NCI-H1092 (cell line): ENCODE measurements around the gene CNKSR1.
A peak's percentile ranks its signal among the peaks of the same experiment; 100 is the strongest.

Experiments
- DNase-seq: peaks from one replicate; lab custom pipeline; 2025; lab: John Stamatoyannopoulos, UW

The CNKSR1 gene

DNA sequence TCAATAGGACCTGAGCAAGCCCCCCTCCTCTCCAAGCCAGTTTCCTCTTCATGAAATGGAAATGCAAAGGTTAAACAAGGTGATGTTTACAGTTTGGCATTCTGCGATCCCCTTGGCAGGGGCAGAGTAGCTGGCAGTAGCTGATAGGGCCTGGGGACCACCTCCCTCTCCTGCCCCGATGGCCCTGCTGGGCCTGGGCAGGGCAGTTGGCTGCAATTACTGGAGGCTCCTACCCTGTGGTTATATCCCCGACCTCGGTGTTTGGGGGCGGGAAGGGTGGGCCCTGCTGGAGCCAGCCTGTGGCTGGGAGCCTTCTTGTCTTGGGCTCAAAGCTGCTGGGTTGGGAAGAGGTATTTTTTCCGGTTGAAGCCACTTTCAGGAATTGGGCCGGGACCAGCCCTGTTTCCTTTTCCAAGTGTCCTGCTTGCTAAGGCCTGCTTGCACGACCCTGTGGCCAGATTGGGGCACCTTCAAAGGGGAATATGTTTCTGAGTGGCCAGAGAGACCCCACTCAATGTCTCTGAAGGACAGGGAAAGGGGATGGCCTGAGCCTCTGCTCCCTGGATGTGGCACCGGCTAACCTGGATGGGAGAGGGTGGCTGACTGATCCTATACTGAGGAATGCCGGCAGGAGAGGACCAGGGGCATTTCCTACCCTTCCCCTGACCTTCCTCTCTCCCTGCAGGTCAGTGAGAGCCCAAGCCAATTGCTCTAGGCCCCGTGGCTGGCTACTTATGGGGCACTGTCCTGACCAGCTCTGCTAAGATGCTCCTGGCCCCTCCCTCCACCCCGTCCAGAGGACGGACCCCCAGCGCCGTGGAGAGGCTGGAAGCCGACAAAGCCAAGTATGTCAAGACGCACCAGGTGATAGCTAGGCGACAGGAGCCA, 16.5 kb upstream of the CNKSR1 start:
- no peak for DNase-seq

DNA sequence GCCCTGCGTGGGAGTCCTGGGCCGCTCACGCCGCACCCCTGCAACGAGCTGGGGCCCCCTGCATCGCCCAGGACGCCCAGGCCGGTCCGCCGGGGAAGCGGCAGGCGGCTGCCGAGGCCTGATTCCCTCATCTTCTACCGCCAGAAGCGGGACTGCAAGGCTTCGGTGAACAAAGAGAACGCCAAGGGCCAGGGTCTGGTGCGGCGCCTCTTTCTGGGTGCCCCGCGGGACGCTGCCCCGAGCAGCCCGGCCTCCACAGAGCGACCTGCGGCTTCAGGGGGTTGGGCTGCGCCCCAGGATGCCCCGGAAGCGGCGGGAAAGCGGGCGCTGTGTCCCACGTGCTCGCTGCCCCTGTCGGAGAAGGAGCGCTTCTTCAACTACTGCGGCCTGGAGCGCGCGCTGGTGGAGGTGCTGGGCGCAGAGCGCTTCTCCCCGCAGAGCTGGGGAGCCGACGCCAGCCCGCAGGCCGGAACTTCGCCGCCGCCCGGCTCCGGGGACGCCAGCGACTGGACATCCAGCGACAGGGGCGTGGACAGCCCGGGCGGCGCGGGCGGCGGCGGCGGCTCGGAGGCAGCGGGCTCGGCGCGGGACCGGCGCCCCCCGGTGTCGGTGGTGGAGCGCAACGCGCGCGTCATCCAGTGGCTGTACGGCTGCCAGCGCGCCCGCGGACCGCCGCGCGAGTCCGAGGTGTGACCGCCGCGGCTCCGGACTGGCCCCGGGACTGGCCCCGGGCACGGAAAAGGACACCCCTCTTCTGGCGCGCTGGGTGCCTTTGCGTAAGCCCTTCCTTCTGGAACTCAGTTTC, 15.7 kb upstream of the CNKSR1 start:
- DNase-seq, result peak; percentile 30

DNA sequence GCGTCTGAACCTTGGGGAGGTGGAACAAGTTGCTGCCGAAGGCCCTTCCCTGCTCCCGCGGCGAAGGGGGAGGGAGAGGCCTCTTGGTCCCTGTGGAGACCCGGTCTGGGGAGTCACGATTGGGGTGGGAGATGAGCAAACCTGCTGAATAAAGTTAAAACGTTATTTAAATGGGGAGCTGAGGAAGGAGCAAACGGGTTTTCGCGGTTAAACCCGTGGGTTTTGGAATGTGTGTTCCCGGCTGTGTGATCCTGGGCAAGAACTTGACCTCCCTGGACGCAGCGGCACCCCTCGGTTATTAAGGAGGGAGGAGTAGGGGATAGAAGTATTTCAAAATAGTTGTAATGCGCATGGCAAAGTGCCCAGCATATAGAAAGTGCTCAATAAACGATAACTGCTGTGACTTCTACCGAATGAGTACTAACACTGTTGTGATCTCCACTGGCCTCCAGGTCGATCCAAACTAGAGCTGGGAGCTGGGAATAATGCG, 15.0 kb upstream of the CNKSR1 start:
- peak; percentile 20 for DNase-seq

DNA sequence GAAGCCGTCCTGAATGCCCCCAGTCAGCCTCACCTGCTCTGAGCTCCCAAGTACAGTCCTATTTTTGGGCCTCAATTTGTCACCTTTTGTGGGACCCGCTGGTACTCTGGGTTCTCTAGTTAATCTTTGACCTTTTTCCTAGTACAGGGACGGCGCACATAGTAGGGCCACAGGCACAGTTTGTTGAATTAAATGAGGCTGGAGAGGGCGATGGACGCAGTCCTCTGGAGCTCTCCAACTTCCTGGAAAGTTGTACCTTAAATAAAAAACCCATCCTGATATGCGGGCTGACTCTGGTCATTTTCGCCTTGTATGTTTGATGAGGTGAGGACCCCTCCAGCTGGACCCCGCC, 13.6 kb upstream of the CNKSR1 start:
- no peak for DNase-seq

DNA sequence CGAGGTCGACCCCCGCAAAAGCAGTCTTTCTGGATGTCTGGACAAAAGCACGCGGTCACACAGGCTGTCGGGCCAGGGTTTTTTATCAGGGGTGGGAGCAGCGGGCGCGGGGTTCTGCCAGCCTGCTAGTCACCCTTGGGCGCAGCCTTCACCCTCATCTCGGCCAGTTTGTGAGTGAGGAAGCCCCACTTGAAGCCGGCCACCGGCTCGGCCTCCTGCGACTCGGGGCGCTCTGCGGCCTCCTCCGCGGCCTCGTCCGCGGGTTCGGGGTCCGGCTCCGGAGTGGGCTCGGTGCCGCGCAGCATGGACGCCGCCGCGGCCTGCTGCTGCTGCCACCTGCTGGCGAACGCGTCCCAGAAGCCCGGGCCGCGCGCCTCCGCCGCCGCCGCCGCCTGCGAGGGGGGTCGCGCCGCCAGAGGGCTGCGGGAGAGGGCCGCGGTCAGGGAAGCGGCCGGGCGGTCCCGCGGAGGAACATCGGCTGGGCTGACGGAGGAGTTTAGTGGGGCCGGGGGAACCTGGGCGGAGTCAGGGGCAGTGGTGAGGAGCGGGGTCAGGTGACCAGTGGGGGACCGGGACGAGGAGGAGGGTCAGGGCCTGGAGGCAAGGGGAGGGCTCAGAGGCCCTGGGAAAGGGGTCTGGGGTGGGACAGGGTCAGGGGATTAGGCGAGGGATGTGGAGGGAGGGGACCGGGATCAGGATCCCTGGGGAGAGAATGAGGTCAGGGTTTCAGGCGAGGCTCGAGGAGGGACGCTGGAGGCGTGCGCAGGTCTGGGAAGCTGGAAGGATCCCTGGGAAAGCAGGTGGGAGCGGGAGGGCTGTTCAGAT, 13.0 kb upstream of the CNKSR1 start:
- no peak for DNase-seq

DNA sequence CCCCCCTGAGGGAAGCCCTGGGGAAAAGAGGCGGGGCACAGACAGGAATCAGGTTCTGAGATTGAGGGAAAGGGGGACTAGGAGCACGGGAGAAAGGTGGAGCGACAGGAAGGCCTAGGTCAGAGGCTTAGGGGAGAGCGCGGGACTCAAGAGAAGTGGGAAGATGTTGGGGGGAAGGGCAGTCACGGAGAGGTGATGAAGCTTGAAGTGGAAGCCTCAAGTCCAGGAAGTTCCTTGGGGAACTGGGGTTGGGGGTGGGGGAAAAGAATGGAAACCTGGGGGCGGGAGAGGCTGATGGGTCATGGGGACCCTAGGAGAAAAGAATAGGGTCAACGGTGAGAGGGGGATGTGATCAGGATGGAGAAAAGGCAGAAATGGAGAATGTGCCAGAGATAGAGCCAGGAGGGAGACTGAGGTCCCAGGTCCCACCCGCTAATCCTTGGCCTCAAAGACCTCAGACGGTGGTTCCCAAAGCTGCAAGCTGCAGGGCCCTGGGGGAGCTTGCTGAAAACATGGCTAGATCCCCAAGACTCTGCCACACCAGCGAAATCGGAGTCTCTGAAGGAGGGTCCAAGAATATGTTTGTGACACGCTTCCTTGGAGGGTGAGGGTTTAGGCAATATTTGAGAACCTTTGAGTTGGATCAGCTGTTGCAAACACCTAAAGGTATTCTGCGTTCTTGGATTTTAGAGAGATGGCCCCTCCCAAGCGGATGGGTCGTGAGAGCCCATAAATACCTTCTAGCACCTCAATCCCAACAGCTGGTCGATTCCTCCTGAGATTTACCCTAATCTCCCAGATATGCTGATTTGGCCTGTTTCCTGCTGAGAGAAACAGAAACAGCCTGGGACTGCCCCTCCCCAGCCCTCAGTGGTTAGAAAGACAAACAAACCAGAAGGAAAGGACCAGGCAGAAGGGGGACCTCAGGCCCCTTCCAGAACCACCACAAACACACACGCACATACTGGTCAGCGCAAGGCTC, 12.1 kb upstream of the CNKSR1 start:
- DNase-seq, result no peak

DNA sequence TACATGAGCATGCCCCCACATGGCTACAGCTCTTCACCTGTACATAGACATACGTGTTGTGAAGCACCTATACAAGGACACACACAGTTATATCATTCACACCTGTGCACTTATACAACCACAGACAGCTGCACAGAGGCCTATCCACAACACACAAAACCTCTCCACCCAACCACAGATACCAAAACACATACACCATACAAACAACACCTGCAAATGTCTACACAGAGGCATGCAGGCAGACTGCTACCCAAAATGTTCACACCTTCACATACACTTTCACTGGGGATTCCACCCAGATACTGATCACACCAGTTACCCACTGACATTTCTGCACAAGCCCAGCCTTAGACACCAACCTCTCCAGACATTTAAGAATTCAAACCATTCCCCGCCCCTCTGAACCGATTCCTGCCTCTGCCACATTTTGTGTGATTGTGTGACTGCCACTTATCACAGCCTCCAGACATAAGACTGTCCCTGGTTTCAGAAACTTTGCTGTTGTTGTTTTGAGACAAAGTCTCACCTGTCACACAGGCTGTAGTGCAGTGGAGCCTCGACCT, 10.5 kb upstream of the CNKSR1 start:
- DNase-seq, result no peak

DNA sequence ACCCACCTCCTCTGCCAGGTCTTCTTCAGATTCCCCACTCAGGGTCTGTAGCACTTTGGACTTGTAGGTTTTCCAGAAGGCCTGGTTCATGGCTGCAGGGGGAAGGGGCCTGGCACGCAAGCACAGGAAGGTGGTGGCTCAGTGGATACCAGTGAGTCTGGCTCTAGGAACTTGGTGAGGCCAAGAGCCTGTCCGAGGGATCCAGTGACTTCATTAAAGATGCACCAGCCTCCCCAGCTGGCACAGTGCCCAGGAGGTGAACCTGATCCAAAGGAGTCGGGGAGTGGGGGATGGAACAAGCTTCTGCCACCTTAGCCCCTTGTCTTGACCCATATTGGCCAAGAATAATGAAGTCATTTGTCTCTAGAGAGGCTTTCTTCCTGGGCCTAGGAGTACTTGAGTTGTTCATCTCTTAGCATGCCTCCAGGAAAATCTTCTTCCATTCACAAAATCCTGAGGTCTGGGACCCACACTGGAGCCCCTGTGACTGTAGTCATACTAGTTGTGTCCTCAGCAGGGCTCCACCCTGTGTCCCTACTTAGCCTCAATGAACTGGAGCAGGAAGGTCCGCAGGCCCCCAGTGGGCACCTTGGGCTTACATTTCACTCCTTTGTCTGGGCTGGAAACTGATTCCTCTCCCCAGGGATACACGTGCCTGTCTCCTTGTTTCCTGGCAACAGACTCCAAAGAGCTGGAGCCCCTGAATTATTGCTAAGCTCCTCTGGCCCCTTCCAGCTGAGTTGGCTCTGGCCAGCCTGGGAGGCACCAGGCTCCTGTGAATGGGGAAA, 8.7 kb upstream of the CNKSR1 start, which contains the start of gene C1orf232:
Gene C1orf232 (minus strand): TSS at position 554 of the 788 bp plus-strand sequence. CDS start 464 bp downstream, at position 90.
- DNase-seq, result peak; percentile 82

DNA sequence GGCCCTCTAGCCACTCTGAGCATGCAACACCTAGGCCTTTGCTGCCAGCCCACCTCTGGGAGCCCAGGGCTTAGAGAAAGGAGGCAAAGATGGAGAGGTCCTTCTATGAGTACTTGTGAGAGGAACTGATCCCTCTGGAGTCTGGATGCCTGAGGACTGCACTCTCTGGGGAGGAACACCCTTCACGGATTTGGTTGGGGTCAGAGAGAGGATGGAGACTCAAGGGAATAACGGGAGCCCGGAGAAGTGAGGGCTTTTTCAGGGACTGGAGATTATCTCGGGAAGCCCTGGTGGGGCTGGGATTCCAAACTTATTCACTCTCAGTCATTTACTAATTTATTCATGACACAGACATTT, 8.1 kb upstream of the CNKSR1 start:
- DNase-seq, result no peak

DNA sequence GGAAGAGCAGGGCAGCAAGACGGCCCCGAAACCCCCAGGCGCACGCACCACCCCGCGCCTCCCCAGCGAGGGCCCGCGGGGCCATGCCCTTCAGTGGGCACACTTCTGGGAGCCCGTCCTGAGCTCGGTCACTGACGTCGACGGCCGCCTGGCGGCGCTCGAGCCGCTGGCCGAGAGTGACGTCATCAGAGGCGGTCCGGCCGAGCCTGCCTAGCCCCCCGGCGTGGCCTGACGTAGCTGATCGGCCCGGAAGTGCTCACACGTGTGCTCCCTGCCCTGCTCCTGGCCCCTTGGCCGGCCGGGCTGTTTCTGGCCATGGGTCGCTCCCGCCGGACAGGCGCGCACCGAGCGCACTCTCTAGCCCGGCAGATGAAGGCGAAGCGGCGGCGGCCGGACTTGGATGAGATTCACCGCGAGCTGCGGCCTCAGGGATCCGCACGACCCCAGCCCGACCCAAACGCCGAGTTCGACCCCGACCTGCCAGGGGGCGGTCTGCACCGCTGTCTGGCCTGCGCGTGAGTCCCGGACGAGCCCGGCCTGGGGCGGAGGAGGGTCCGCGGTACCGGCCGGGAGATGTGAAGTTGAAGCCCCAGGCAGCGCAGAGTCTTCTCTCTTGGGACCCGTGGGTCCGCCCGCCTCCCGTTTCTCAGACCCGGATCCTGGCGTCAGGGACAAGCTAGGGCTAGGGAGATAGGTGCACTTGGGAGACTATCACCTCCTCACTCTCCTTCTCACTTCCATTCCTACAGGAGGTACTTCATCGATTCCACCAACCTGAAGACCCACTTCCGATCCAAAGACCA, 7.4 kb upstream of the CNKSR1 start, which contains the start of gene ZNF593:
Gene ZNF593 (plus strand): TSS at position 240 of the 803 bp plus-strand sequence. CDS start 76 bp downstream, at position 316.
- DNase-seq, result peak; percentile 83

DNA sequence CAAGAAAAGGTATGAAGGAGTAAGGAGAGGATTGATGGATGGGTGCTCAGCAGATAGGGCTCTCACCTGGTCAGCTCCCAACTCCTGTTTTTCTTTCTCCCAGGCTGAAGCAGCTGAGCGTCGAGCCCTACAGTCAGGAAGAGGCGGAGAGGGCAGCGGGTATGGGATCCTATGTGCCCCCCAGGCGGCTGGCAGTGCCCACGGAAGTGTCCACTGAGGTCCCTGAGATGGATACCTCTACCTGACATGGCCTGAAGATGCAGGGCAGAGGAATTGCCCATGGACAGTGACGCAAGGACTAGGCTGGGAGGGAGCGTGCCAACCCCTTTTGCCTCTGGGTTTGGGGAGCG, 6.8 kb upstream of the CNKSR1 start:
- no peak for DNase-seq

DNA sequence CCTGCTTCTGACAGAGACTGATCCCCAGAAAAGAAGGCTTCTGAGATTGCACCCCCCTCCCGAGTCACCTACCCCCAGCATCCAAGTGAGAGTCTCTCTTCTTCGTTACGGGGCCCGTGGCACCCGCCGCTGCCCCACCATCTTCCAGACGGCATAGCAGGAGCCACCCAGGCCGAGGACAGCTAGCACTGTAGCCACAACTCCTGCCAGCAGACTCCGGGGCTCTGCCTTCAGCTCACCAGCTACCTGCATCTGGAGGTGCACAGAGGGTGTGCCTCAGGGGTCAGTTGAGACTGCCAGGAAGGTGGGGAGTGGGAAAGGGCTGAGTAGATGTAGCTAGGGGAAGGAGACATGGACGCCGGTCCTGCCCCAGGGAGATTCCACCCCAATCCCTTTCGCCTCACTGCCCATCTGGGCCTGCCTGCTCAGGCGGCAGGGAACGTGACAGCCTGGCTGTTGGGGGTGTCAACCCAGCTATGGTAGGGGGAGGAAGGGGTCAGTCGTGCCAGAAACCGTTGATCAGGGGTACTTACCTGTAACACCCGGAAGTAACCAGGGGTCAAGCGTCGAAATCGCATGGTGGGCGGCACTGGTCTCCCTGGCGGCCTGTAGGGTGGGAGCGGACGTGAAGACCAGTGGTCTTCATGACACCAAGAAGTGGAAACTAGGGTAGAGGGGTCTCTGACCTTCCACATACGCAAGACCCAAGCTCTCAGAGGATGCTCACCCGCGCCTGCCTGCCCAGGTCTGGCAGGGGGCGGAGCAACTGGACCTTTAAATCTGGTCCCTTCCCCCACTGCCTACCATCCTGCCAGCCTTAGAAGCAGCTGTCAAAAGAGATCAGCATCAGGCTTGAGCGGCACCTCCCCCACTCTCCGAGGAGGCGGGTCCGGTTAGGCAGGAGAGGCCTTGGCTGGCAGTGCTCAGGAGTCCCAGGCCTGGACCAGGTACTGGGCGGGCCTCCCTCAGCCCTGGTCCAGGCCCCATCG, 5.9 kb upstream of the CNKSR1 start, which contains the start of gene ZNF593OS:
Gene ZNF593OS (minus strand): TSS at position 749 of the 989 bp plus-strand sequence. CDS start 171 bp downstream, at position 578.
- DNase-seq, result no peak

DNA sequence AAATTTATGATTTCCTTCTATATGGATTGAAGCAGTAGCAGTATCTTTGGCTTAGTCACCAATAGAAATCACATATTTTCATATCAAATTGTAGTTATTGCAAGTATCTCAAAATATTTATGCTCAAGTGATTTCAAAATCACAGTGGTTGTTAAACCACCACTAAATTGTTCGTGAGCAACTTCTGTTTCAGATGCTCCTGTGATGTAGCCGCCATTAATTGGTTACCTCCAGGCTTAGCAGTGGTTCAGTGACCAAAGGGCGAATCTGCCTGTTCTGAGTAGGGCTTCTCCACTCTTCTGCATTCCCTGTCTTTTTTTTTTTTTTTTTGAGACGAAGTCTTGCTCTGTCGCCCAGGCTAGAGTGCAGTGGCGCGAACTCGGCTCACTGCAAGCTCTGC, 1.9 kb upstream of the CNKSR1 start:
- DNase-seq, result no peak

DNA sequence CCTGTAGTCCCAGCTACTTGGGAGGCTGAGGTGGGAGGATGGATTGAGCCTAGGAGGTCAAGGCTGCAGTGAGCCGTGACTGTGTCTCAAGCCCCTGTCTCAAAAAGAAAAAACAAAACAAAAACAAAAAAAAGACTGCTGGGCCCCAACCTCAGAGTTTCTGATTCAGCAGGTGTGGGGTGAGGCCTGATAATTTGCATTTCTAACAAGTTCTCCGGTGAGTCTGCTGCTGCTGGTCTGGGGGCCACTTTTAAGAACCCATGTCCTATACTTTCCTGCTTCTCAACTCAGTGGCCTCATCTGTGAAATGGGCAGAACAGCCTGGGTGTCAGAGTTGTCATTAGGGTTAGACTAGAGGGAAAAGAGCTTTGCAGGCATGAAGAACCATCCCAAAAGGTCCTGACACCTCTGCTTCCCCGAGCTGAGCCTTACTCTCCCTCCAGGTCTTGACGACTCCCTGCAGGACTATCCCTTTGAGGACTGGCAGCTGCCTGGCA, 2.8 kb downstream of the CNKSR1 start:
- DNase-seq, result no peak

DNA sequence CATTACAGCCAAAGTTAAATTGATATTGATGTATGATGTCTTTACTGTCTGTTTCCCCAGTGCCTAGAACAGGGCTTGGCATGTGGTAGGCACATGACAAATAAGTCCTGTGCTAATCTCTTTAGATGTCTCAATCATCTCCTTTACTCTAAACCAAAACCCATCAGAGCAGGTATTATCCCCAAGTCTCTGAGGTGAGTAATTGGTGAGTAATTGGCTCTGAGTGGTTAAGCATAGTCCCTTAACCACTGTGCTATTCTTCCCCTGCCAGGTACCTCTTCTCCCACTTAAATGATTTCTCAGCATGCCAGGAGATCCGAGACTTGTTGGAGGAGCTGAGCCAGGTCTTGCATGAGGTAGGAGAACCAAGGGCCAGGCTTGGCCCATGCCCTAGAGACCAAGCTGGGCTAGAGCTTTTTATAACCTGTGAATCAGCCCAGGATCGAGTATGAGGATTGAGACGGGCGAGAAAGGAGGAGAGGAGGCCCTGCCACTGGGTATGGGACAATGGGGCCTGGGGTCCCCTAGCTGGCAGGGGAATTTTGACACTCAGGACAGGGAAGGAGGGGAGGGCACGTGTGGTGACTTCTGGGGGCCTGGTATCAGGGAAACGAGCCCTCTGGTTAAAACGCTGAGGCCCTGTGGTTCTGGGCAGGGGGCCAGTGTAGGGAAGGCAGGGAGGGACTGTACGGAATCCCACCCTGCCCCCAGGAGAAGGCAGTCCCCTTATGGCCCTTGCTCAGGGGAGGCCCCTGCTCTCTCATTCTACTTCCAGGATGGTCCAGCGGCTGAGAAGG, 4.5 kb downstream of the CNKSR1 start:
- no peak for DNase-seq

DNA sequence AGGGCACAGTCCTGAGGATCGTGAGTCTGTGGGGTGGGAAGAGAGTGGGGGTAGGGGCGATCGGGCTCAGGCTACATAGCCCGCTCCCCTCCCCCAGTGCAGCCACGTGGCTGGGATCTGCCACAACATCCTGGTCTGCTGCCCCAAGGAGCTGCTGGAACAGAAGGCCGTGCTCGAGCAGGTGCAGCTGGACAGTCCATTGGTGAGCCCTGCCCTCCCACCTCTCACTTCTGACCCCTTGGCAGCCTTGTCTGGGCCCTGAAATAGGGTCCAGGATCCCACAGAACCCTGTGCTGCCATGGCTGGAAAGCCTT, 5.0 kb downstream of the CNKSR1 start:
- no peak for DNase-seq

DNA sequence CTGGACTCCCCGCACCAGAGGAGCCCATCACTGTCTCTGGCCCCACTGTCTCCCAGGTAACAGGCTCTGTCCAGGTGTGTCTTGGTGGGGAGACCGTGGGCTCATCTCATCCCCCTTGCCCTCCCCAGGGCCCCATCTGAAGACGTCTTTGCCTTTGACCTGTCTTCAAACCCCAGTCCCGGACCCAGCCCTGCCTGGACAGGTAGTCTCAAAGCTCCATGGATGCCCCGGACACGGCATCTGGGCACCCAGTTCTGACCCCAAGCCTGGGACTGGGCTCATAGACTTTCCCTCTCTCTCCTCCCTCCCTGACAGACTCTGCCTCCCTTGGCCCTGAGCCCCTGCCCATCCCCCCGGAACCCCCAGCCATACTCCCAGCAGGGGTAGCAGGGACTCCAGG, 6.8 kb downstream of the CNKSR1 start:
- no peak for DNase-seq
